K562 (cell line): ENCODE measurements around the gene BAD. TPM values are rescaled to one million over a fixed set of nuclear protein-coding genes. Genes with fewer than 3 reads are reported as not detected.

Experiments
- ATAC-seq: fragments of 200-7000 bp; cut with Tn5 transposase; 3 replicates; pipeline ENCODE4 v1.9.1; 2020; ENCODE audit warnings: moderate library complexity
- BruUV-seq: library from RNA; stranded (reverse); fragments of 400-500 nt; replicated peaks from 2 replicates; lab custom pipeline; 2021; lab: Mats Ljungman, UMichigan
- CTCF ChIA-PET: fragments of 300-600 bp; formaldehyde crosslinking; extraction: SDS; loops from one replicate; lab custom pipeline; 2021; ENCODE audit warnings: low intra/inter-chr PET ratio; lab: Yijun Ruan, JAX
- POLR2A ChIA-PET: fragments of 300-600, 350-650 bp; sonication (Branson Sonifier 250); formaldehyde crosslinking; extraction: SDS; loops from one replicate; lab custom pipeline; 2021; ENCODE audit warnings: antibody characterized with exemption, inconsistent platforms; lab: Yijun Ruan, JAX
- DNase-seq, 4 experiments: peaks; one replicate each; pipeline versions ENCODE4 v3.0.0 to v3.0.0-alpha.2; 2011 to 2018; ENCODE audit warnings: low spot score in 3 of 4, mixed read lengths in 3 of 4; ENCODE audit errors: extremely low read depth in 1 of 4
- FAIRE-seq: peaks from 2 replicates; lab custom pipeline; 2011; peaks lifted over from hg19 to GRCh38; lab: Jason Lieb, UNC
- H2AFZ ChIP-seq: 2 replicates; pipeline ENCODE4 v1.6.0; 2011; ENCODE audit warnings: low read depth, low read length, control low read depth, inconsistent platforms
- H3K27ac ChIP-seq: fragments of 200-600 bp; 3 replicates; pipeline ENCODE4 v1.8.0; 2011; ENCODE audit warnings: low read depth, mild to moderate bottlenecking, control low read depth, inconsistent platforms, low read length, moderate library complexity, mixed read lengths; ENCODE audit errors: extremely low read depth
- H3K27me3 ChIP-seq, 2 experiments: fragments of 300-600 bp in 1 of 2; 2 replicates in 1 of 2; 3 replicates in 1 of 2; pipeline versions ENCODE4 v1.6.0 to v1.8.0; 2011; ENCODE audit warnings: inconsistent platforms in 2 of 2, low read length in 2 of 2, mild to moderate bottlenecking in 1 of 2, mixed read lengths in 1 of 2, moderate library complexity in 1 of 2; ENCODE audit not compliant: control insufficient read depth in 2 of 2, insufficient read depth in 2 of 2
- H3K36me3 ChIP-seq: fragments of 300-600 bp; 3 replicates; pipeline ENCODE4 v1.8.0; 2011; ENCODE audit warnings: mild to moderate bottlenecking, low read length, inconsistent platforms; ENCODE audit not compliant: control insufficient read depth, insufficient read depth
- H3K4me1 ChIP-seq, 2 experiments: fragments of 200-600 bp in 1 of 2; replicated peaks in 1 of 2; 2 replicates in 1 of 2; 3 replicates in 1 of 2; pipeline versions ENCODE4 v1.5.1 to v1.8.0; 2011; ENCODE audit warnings: inconsistent platforms in 2 of 2, low read length in 2 of 2, mild to moderate bottlenecking in 1 of 2, mixed read lengths in 1 of 2, moderate library complexity in 1 of 2; ENCODE audit not compliant: control insufficient read depth in 2 of 2, insufficient read depth in 2 of 2
- H3K4me2 ChIP-seq: 2 replicates; pipeline ENCODE4 v1.6.1; 2011; ENCODE audit warnings: low read length, control low read depth, inconsistent platforms, mixed read lengths; ENCODE audit not compliant: insufficient read depth
- H3K4me3 ChIP-seq: fragments of 200-600 bp; sonication (generic), shearing (Covaris generic); 2 replicates; pipeline ENCODE4 v1.5.1; 2016; ENCODE audit warnings: control low read depth, inconsistent platforms
- H3K79me2 ChIP-seq: fragments of 200-600 bp; 3 replicates; pipeline ENCODE4 v1.8.0; 2011; ENCODE audit warnings: low read length, inconsistent platforms; ENCODE audit not compliant: control insufficient read depth, insufficient read depth
- H3K9ac ChIP-seq, 2 experiments: 2 replicates each; pipeline versions ENCODE4 v1.6.0 to v1.6.1; 2011; ENCODE audit warnings: low read depth in 2 of 2, low read length in 2 of 2, control low read depth in 1 of 2, inconsistent platforms in 1 of 2, mild to moderate bottlenecking in 1 of 2, mixed read lengths in 1 of 2; ENCODE audit not compliant: insufficient read depth in 1 of 2
- H3K9me1 ChIP-seq: one replicate; pipeline ENCODE4 v1.6.0; 2011; ENCODE audit warnings: inconsistent platforms, mild to moderate bottlenecking, low read length, moderate library complexity; ENCODE audit not compliant: control insufficient read depth, insufficient read depth
- H3K9me3 ChIP-seq: replicated peaks from 2 replicates; pipeline ENCODE4 v1.5.1; 2011; ENCODE audit warnings: low read depth, low read length, inconsistent platforms; ENCODE audit not compliant: control insufficient read depth, insufficient read depth
- H4K20me1 ChIP-seq: replicated peaks from 2 replicates; pipeline ENCODE4 v1.6.1; 2011; ENCODE audit warnings: low read length, inconsistent platforms, mixed read lengths; ENCODE audit not compliant: control insufficient read depth, insufficient read depth
- HNRNPL ChIP-seq: fragments of 200-400 bp; formaldehyde crosslinking; IDR thresholded peaks from 2 replicates; pipeline ENCODE4 v1.6.1; 2017; ENCODE audit warnings: low read depth, mild to moderate bottlenecking, low read length
- MEF2D ChIP-seq: conservative IDR thresholded peaks from 2 replicates; pipeline ENCODE4 v1.6.1; 2016; ENCODE audit warnings: low read depth, missing genetic modification characterization, missing compliant biosample characterization
- POLR2B ChIP-seq: fragments of 450-650 bp; IDR thresholded peaks from 2 replicates; pipeline ENCODE4 v1.6.1; 2018; ENCODE audit warnings: low read depth; ENCODE audit not compliant: partially characterized antibody
- POLR2G ChIP-seq: fragments of 200-400 bp; formaldehyde crosslinking; IDR thresholded peaks from 2 replicates; pipeline ENCODE4 v1.6.1; 2017; ENCODE audit warnings: low read depth, mild to moderate bottlenecking, antibody characterized with exemption, low read length, moderate library complexity
- RBM22 ChIP-seq: fragments of 200-400 bp; formaldehyde crosslinking; IDR thresholded peaks from 2 replicates; pipeline ENCODE4 v1.6.1; 2018; ENCODE audit warnings: low read length, low read depth; ENCODE audit not compliant: poor library complexity, severe bottlenecking
- SP1 ChIP-seq: sonication (generic); formaldehyde crosslinking; IDR thresholded peaks from 2 replicates; pipeline ENCODE4 v1.8.1; 2022; ENCODE audit warnings: mild to moderate bottlenecking, missing genetic modification reagents
- SP2 ChIP-seq: IDR thresholded peaks from 2 replicates; pipeline ENCODE4 v1.6.1; 2011; ENCODE audit warnings: mild to moderate bottlenecking, low read depth, low read length, moderate library complexity; ENCODE audit not compliant: poor library complexity, severe bottlenecking; ENCODE audit errors: extremely low read depth
- TOE1 ChIP-seq, 2 experiments: fragments of 450-650 bp in 1 of 2; sonication (generic) in 1 of 2; formaldehyde crosslinking in 1 of 2; IDR thresholded peaks; 2 replicates each; pipeline versions ENCODE4 v1.7.1 to v1.8.0; 2016 to 2022; ENCODE audit warnings: borderline replicate concordance in 2 of 2, mild to moderate bottlenecking in 2 of 2, antibody characterized with exemption in 1 of 2, inconsistent platforms in 1 of 2, low read depth in 1 of 2, missing genetic modification reagents in 1 of 2, moderate library complexity in 1 of 2
- YY1 ChIP-seq, 3 experiments: IDR thresholded peaks; 2 replicates each; pipeline ENCODE4 v1.6.1; 2011; ENCODE audit warnings: low read length in 2 of 3, mild to moderate bottlenecking in 2 of 3, moderate library complexity in 2 of 3, borderline replicate concordance in 1 of 3, control low read depth in 1 of 3, low read depth in 1 of 3; ENCODE audit not compliant: insufficient read depth in 3 of 3, insufficient replicate concordance in 2 of 3, control insufficient read depth in 1 of 3, insufficient read length in 1 of 3; ENCODE audit errors: extremely low read depth in 1 of 3
- ZKSCAN3 ChIP-seq: fragments of 250-450 bp; sonication (Bioruptor Pico); IDR thresholded peaks from 2 replicates; pipeline ENCODE4 v1.4.0; 2020
- ZNF24 ChIP-seq: fragments of 450-650 bp; IDR thresholded peaks from 2 replicates; pipeline ENCODE4 v1.6.1; 2016
- ZNF444 ChIP-seq: fragments of 250-450 bp; sonication (Bioruptor Pico); IDR thresholded peaks from 2 replicates; pipeline ENCODE4 v1.4.0; 2020; ENCODE audit warnings: mild to moderate bottlenecking, moderate library complexity
- WGBS: fragments of 100-300 bp; shearing (Covaris generic); methylation state at CpG from one replicate; pipeline ENCODE4 v1.1.6; 2016; ENCODE audit warnings: low coverage, mixed read lengths; ENCODE audit not compliant: insufficient coverage; ENCODE audit errors: missing lambda C conversion rate; 5-methylcytosine and 5-hydroxymethylcytosine counted together
- in situ Hi-C: fragments of 300-500 bp; cut with MboI; formaldehyde crosslinking; loops from 4 replicates; pipeline ENCODE4 v1.15.0; 2018; ENCODE audit warnings: inconsistent platforms, mixed read lengths
- intact Hi-C: fragments of 100-400 bp; cut with micrococcal nuclease; formaldehyde crosslinking; loops from 2 replicates; pipeline ENCODE4 v1.14.2; 2022
- polyA plus RNA-seq, 8 experiments: library from polyadenylated mRNA; depleted of rRNA in 4 of 8; stranded (reverse) in 5 of 8; unstranded in 3 of 8; fragments of >200 nt; fragmentation: Nextera tagmentation in 2 of 8; fragmentation: Illumina TruSeq in 1 of 8; extraction: Ambion mirVana in 2 of 8; extraction: Trizol in 1 of 8; gene quantifications; 2 replicates each; pipeline versions ENCODE4 v1.2.1 to v1.2.3, GENCODE V29; 2011 to 2014; ENCODE audit warnings: inconsistent platforms in 1 of 8, missing spikeins in 1 of 8
- total RNA-seq, 7 experiments: library from RNA; depleted of rRNA in 6 of 7; stranded (reverse); fragments of >200 nt in 6 of 7; fragmentation: Illumina TruSeq in 2 of 7; extraction: Trizol in 2 of 7; gene quantifications; 2 replicates each; pipeline versions ENCODE4 v1.2.1 to v1.2.3, GENCODE V29; 2011 to 2021; ENCODE audit warnings: low replicate concordance in 1 of 7
- TF ChIP-seq, protein P1 (sequence below): sonication (generic); formaldehyde crosslinking; IDR thresholded peaks from 2 replicates; pipeline ENCODE4 v1.9.0; 2022; ENCODE audit warnings: mild to moderate bottlenecking, missing genetic modification reagents

BAD gene
- total and polyA plus RNA-seq, 9 of the 15 experiments (the other 6 are each of a cell fraction or from before 2014, with no cell fraction given): 0.61 to 45.6 (median 11.8) TPM

DNA sequence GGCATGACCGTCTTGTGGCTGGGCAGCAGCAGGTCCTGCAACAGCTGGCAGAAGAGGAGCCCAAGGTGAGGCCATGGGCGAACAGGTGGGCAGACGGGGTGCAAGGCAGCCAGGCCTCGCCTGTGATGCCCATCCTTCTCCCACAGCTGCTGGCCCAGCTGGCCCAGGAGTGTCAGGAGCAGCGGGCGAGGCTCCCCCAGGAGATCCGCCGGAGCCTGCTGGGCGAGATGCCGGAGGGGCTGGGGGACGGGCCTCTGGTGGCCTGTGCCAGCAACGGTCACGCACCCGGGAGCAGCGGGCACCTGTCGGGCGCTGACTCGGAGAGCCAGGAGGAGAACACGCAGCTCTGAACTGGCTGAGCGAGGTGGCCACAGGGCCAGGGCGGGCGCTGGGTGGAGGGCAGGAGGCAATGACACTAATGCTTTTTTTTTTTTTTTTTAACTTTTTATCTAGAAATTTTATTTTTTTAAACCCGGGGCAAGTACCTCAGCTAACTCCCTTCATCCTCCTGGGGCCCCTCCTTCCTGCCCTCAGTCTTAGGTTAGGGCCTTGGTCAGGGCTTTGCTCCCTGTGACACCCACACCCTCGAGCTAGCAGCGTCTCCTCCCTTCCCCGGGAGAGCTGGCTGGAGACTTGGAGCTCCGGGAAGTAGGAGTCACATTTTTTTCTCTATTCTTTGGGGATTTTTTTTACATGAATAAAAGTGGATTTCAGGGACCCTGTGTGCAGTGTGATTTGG lies 17.1 kb downstream of the BAD start:
- Histone ChIP-seq H3K4me1 (peaks cover 21 to 65% of the 10 kb centered on the region in 2 experiments), H3K4me2 (no peak overlapping the region), H3K9ac (peak overlapping the region; percentile 89 to 99; a peak in 3 of 4 replicates), H3K79me2 (peaks cover 28% of the 10 kb centered on the region), H3K27ac (peak overlapping the region; percentile 96), H3K4me3 (no peak overlapping the region), H3K36me3 (peaks cover 54% of the 10 kb centered on the region), H3K9me3 (no peaks in the 10 kb centered on the region), H3K27me3 (no peaks in the 10 kb centered on the region), H2AFZ (no peak overlapping the region), H3K9me1 (peaks cover 3% of the 10 kb centered on the region), H4K20me1 (no peaks in the 10 kb centered on the region)
- ATAC-seq (no peak), DNase-seq (no peak), FAIRE-seq (no peak)
- 83% methylated on average over 19 of the region's 27 CpGs for WGBS
- in situ Hi-C loops (no loop called here), intact Hi-C loops (no loop called here)
- POLR2A ChIA-PET: interaction anchor here (0.6 to 5.7 kb wide), 7 partner anchors 9 to 61 kb away, joined by 3 to 58 read pairs (median 31); partner anchors contain the start of genes CATSPERZ, ESRRA, FERMT3 and NUDT22
- no peak for TF ChIP-seq SP2
- peak; percentile 70; the same call in 1 of the 2 replicates for TF ChIP-seq HNRNPL
- no peak for TF ChIP-seq SP1 (CRISPR knock-in tag)
- TF ChIP-seq MEF2D: no peak
- no peak for TF ChIP-seq POLR2B
- TF ChIP-seq, protein P1, sequence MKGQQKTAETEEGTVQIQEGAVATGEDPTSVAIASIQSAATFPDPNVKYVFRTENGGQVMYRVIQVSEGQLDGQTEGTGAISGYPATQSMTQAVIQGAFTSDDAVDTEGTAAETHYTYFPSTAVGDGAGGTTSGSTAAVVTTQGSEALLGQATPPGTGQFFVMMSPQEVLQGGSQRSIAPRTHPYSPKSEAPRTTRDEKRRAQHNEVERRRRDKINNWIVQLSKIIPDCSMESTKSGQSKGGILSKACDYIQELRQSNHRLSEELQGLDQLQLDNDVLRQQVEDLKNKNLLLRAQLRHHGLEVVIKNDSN (CRISPR knock-in tag): 0 out of 2 replicates have a peak, but pooled peaks have one; percentile 6
- TF ChIP-seq RBM22: peak; percentile 21
- TF ChIP-seq ZNF24: no peak
- no peak for TF ChIP-seq ZNF444
- TF ChIP-seq TOE1 (IDR thresholded peaks at IDR 0.05; ENCODE audit: borderline replicate concordance): no peak
- no peak for TF ChIP-seq TOE1 (CRISPR knock-in tag; IDR thresholded peaks at IDR 0.05; ENCODE audit: borderline replicate concordance, low read depth)
- peak; percentile 69 for TF ChIP-seq POLR2G
- no peak for TF ChIP-seq YY1 (IDR thresholded peaks at IDR 0.05; ENCODE audit: borderline replicate concordance in 1 of 3, control insufficient read depth in 1 of 3, extremely low read depth in 1 of 3, insufficient read depth in 3 of 3, insufficient read length in 1 of 3, insufficient replicate concordance in 2 of 3, low read depth in 1 of 3, low read length in 2 of 3)
- no peak for TF ChIP-seq ZKSCAN3 (CRISPR knock-in tag)
- no TSS peak for BruUV-seq
- CTCF ChIA-PET: no interaction called here
